GM19438 (cell line): ENCODE data around the gene POLR1D.
A peak's percentile ranks its signal among the peaks of the same experiment; 100 is the strongest.
"Not testable (repeated sequence)": the region's sequence is repeated elsewhere in the genome, so short reads cannot be mapped to it uniquely, and the experiment has no call there.

Experiments
- ATAC-seq: cut with Tn5 transposase; IDR thresholded peaks from one replicate; pipeline ENCODE4 v1.9.1; 2021; ENCODE audit warnings: low read depth; ENCODE audit not compliant: unreplicated experiment

Gene POLR1D

GRCh38 chr13:27613628-27614027 lies 8.1 kb upstream of the POLR1D start:
- ATAC-seq: no peak

- no peak for ATAC-seq
Measured at GRCh38 chr13:27617881-27618321, 3.8 kb upstream of the POLR1D start.

GRCh38 chr13:27619093-27619727 lies 2.5 kb upstream of the POLR1D start:
- no peak for ATAC-seq

- peak; percentile 30 for ATAC-seq
Measured at GRCh38 chr13:27619728-27620376, 1.8 kb upstream of the POLR1D start.

GRCh38 chr13:27620377-27621115 lies 1.1 kb upstream of the POLR1D start, which contains the start of gene LNX2:
LNX2 (minus strand) TSS chr13:27620529; CDS start chr13:27581703, 38,826 bp downstream.
- ATAC-seq: peak; percentile 84

GRCh38 chr13:27621116-27621365 lies 651 bp upstream of the POLR1D start:
- no peak for ATAC-seq

- no peak for ATAC-seq
Measured at GRCh38 chr13:27622102-27622820, 569 bp downstream of the POLR1D start.

GRCh38 chr13:27622881-27623280 lies 1.2 kb downstream of the POLR1D start:
- no peak for ATAC-seq

GRCh38 chr13:27624071-27624470 lies 2.4 kb downstream of the POLR1D start:
- no peak for ATAC-seq

GRCh38 chr13:27625839-27626238 lies 4.1 kb downstream of the POLR1D start:
- ATAC-seq: no peak

GRCh38 chr13:27627380-27627779 lies 5.7 kb downstream of the POLR1D start:
- ATAC-seq: no peak

GRCh38 chr13:27628081-27628480 lies 6.4 kb downstream of the POLR1D start:
- no peak for ATAC-seq

GRCh38 chr13:27628766-27629165 lies 7.1 kb downstream of the POLR1D start:
- not testable (repeated sequence) for ATAC-seq

GRCh38 chr13:27631156-27631555 lies 9.5 kb downstream of the POLR1D start:
- ATAC-seq: no peak

- ATAC-seq: no peak
Measured at GRCh38 chr13:27631665-27632064, 10.0 kb downstream of the POLR1D start.

GRCh38 chr13:27632214-27632613 lies 10.5 kb downstream of the POLR1D start:
- no peak for ATAC-seq

GRCh38 chr13:27632648-27633047 lies 11.0 kb downstream of the POLR1D start:
- no peak for ATAC-seq

GRCh38 chr13:27634231-27634630 lies 12.5 kb downstream of the POLR1D start:
- no peak for ATAC-seq

- ATAC-seq: no peak
Measured at GRCh38 chr13:27634791-27635190, 13.1 kb downstream of the POLR1D start.

- ATAC-seq: no peak
Measured at GRCh38 chr13:27635266-27635665, 13.6 kb downstream of the POLR1D start.

GRCh38 chr13:27636589-27637288 lies 15.0 kb downstream of the POLR1D start:
- ATAC-seq: no peak
